AG10803 (cell line): ENCODE results near the gene LPAR3.

Experiments used
- DNase-seq: peaks from one replicate; pipeline ENCODE4 v3.0.0; 2010; ENCODE audit warnings: low read depth
- H3K4me3 ChIP-seq: 2 replicates; pipeline ENCODE4 v1.5.1; 2011; ENCODE audit warnings: mild to moderate bottlenecking, low read length, control low read depth
- CTCF ChIP-seq: conservative IDR thresholded peaks from 2 replicates; pipeline ENCODE4 v1.5.1; 2011; ENCODE audit warnings: mild to moderate bottlenecking, low read length, control low read depth, inconsistent platforms

LPAR3 gene

GRCh38 chr1:84827555-84827954, 65.5 kb downstream of the LPAR3 start:
- H3K4me3 ChIP-seq: no peak overlapping the region
- TF ChIP-seq CTCF: no peak
- no peak for DNase-seq

GRCh38 chr1:84825161-84825560, 67.8 kb downstream of the LPAR3 start:
- no peak for TF ChIP-seq CTCF
- no peak for DNase-seq

GRCh38 chr1:84823991-84824390, 69.0 kb downstream of the LPAR3 start:
- no peak for TF ChIP-seq CTCF
- no peak for DNase-seq

More at GRCh38 chr1:84825161-84825560, 67.8 kb downstream of the LPAR3 start:
- no peak overlapping the region for H3K4me3 ChIP-seq

GRCh38 chr1:84823511-84823910, 69.5 kb downstream of the LPAR3 start:
- no peak overlapping the region for H3K4me3 ChIP-seq
- DNase-seq: no peak
- no peak for TF ChIP-seq CTCF

More at GRCh38 chr1:84823991-84824390, 69.0 kb downstream of the LPAR3 start:
- H3K4me3 ChIP-seq: no peak overlapping the region

- no peak for TF ChIP-seq CTCF
- no peak for DNase-seq
- H3K4me3 ChIP-seq: no peak overlapping the region
These were observed 82.7 kb downstream of the LPAR3 start for GRCh38 chr1:84810343-84810742.

- H3K4me3 ChIP-seq: no peak overlapping the region
- DNase-seq: no peak
- TF ChIP-seq CTCF: no peak
These were observed 84.0 kb downstream of the LPAR3 start for GRCh38 chr1:84809023-84809422.

GRCh38 chr1:84803604-84804003, 89.4 kb downstream of the LPAR3 start:
- DNase-seq: no peak
- H3K4me3 ChIP-seq: no peak overlapping the region
- no peak for TF ChIP-seq CTCF
